Liver (tissue), 3 donors: ENCODE data around the gene ATP11A.

Source experiments
- EGR1 ChIP-seq, 2 donors: IDR thresholded peaks; 2 replicates each; pipeline ENCODE4 v1.6.1; 2016 to 2018; ENCODE audit warnings: antibody characterized with exemption in 2 of 2, low read depth in 2 of 2
- HNF4A ChIP-seq, 2 donors: conservative IDR thresholded peaks; 2 replicates each; pipeline ENCODE4 v1.6.1; 2016; ENCODE audit warnings: antibody characterized with exemption in 2 of 2, mild to moderate bottlenecking in 2 of 2
- RXRA ChIP-seq, 2 donors: IDR thresholded peaks; 2 replicates each; pipeline ENCODE4 v1.6.1; 2017 to 2018; ENCODE audit warnings: antibody characterized with exemption in 2 of 2, mild to moderate bottlenecking in 1 of 2
- SP1 ChIP-seq: IDR thresholded peaks from 2 replicates; pipeline ENCODE4 v1.6.1; 2018; ENCODE audit warnings: antibody characterized with exemption, mild to moderate bottlenecking
- YY1 ChIP-seq: IDR thresholded peaks from 2 replicates; pipeline ENCODE4 v1.6.1; 2016; ENCODE audit warnings: antibody characterized with exemption, mild to moderate bottlenecking
- TF ChIP-seq, protein P1 (sequence below): fragments of 150-350 bp; IDR thresholded peaks from 2 replicates; pipeline ENCODE4 v1.5.1; 2017; ENCODE audit warnings: improper control_type of control experiment, low read depth, low read length; ENCODE audit not compliant: missing input control
- TF ChIP-seq, protein P2 (sequence below): IDR thresholded peaks from 2 replicates; pipeline ENCODE4 v1.6.1; 2016; ENCODE audit warnings: antibody characterized with exemption
- TF ChIP-seq, protein P3 (sequence below): IDR thresholded peaks from 2 replicates; pipeline ENCODE4 v1.6.1; 2016; ENCODE audit warnings: antibody characterized with exemption
- donor health status: healthy.
- donor health status: healthy.

DNA sequence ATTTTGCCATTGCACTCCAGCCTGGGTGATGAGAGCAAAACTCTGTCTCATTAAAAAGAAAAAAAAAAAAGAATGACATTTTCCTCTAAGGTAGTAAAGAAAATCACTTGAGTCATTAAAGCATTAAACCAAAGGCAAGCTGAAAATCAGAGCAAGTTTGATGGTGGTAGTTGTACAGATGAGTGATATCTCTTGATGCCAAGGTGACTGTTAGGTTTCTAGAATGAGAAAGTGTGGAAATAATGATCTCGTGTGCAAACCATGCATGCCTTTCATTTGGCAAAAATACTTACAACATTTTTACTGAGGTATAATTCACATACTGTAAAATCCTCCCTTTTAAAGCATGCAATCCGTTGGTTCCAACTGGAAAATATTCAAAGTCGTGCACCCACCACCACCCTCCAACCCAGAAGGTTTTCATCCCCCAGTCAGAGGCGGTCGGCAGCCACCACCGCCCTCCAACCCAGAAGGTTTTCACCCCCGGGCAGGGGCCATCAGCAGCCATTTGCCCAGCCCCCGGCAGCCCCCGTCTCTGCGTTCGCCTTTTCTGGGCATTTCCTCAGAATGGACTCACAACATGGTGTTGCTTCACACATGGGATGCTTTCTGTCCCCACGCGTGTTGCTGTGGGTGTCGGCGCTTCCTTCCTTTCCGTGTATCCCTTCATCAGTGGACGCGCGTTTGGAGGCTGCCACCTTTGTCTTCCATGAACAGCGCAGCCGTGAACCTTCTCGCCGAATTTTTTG is 90.2 kb downstream of the ATP11A start:
- TF ChIP-seq, protein P1, sequence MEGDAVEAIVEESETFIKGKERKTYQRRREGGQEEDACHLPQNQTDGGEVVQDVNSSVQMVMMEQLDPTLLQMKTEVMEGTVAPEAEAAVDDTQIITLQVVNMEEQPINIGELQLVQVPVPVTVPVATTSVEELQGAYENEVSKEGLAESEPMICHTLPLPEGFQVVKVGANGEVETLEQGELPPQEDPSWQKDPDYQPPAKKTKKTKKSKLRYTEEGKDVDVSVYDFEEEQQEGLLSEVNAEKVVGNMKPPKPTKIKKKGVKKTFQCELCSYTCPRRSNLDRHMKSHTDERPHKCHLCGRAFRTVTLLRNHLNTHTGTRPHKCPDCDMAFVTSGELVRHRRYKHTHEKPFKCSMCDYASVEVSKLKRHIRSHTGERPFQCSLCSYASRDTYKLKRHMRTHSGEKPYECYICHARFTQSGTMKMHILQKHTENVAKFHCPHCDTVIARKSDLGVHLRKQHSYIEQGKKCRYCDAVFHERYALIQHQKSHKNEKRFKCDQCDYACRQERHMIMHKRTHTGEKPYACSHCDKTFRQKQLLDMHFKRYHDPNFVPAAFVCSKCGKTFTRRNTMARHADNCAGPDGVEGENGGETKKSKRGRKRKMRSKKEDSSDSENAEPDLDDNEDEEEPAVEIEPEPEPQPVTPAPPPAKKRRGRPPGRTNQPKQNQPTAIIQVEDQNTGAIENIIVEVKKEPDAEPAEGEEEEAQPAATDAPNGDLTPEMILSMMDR: no peak
- TF ChIP-seq YY1 (no peak), HNF4A (conservative IDR thresholded peaks at IDR 0.05) (no peak), SP1 (no peak), RXRA (IDR thresholded peaks at IDR 0.05) (no peak), EGR1 (IDR thresholded peaks at IDR 0.05; ENCODE audit: low read depth in 2 of 2) (no peak)
- TF ChIP-seq, protein P2, sequence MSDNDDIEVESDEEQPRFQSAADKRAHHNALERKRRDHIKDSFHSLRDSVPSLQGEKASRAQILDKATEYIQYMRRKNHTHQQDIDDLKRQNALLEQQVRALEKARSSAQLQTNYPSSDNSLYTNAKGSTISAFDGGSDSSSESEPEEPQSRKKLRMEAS: no peak
- TF ChIP-seq, protein P3, sequence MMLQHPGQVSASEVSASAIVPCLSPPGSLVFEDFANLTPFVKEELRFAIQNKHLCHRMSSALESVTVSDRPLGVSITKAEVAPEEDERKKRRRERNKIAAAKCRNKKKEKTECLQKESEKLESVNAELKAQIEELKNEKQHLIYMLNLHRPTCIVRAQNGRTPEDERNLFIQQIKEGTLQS: no peak
